GM12874 (cell line): Measurements from ENCODE around the gene ITFG1.

Source experiments
- CTCF ChIP-seq: IDR thresholded peaks from 2 replicates; pipeline ENCODE4 v1.5.1; 2011; ENCODE audit warnings: low read depth, mild to moderate bottlenecking, control low read depth, low read length, moderate library complexity; ENCODE audit not compliant: insufficient read depth

The ITFG1 gene

GRCh38 chr16:47459603-47460002, 1.3 kb downstream of the ITFG1 start:
- TF ChIP-seq CTCF = no peak

- no peak for TF ChIP-seq CTCF
Observed at GRCh38 chr16:47458331-47458730, 2.5 kb downstream of the ITFG1 start.

GRCh38 chr16:47449788-47450187, 11.1 kb downstream of the ITFG1 start:
- no peak for TF ChIP-seq CTCF

GRCh38 chr16:47448830-47449575, 11.9 kb downstream of the ITFG1 start:
- TF ChIP-seq CTCF = no peak

- TF ChIP-seq CTCF = no peak
Observed at GRCh38 chr16:47446431-47446830, 14.4 kb downstream of the ITFG1 start.

GRCh38 chr16:47431960-47432359, 28.9 kb downstream of the ITFG1 start:
- no peak for TF ChIP-seq CTCF

- TF ChIP-seq CTCF = no peak
Observed at GRCh38 chr16:47426806-47427205, 34.1 kb downstream of the ITFG1 start.

GRCh38 chr16:47424846-47425245, 36.0 kb downstream of the ITFG1 start:
- TF ChIP-seq CTCF = no peak
